GM21737 (cell line): Measurements from ENCODE around the gene TTC24.
"Not testable (repeated sequence)": the region's sequence is repeated elsewhere in the genome, so short reads cannot be mapped to it uniquely, and the experiment has no call there.

Experiments
- ATAC-seq: cut with Tn5 transposase; IDR thresholded peaks from one replicate; pipeline ENCODE4 v1.9.1; 2021; ENCODE audit warnings: mild to moderate bottlenecking, moderate library complexity; ENCODE audit not compliant: unreplicated experiment

Gene TTC24

DNA sequence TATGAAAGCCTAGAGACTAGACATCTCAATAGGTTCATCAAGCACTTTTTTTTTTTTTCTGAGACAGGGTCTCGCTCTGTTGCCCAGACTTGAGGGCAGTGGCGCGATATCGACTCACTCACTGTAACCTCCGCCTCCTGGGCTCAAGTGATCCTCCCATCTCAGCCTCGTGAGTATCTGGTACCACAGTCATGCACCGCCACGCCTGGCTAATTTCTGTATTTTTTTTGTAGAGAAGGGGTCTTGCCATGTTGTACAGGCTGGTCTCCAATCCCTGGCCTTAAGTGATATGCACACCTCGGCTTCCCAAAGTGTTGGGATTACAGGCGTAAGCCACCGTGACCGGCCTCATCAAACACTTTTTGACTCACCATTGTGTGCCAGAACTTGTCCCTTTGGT, 22.4 kb downstream of the TTC24 start:
- peak; percentile 13 for ATAC-seq

DNA sequence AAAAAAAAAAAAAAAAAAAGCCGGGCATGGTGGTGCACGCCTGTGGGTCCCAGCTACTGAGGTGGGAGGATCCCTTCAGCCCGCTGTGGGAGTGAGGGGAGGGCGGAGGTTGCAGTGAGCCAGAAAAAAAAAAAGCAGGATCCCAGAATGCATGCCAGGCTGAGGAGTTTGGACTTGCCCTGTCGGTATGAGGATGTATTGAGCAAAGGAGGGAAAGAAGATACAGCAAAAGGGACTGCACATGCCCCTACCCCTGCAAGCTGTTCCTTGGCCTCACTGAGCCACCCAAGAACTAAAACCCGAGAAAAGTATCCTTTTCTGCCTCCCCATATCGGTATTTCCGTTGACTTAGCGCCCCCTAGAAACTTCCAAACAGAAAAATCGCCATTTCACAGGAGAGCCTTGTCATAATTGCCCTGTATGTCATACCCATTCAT, 23.1 kb downstream of the TTC24 start:
- no peak for ATAC-seq

DNA sequence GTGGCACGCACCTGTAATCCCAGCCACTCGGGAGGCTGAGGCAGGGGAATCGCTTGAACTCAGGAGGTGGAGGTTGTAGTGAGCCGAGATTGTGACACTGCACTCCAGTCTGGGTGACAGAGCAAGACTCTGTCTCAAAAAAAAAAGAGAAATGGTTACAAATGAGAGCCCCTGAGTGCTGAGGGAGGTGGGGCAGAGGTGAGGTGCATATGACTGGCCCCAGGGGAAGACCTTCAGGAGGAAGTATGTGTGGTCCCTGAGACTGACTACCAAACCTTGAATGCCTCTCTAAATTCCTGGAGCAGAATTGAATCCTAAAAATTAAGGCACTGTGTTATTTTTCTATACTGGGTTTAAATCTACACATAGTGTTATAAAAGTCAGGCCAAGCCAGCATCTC, 27.8 kb downstream of the TTC24 start:
- not testable (repeated sequence) for ATAC-seq

DNA sequence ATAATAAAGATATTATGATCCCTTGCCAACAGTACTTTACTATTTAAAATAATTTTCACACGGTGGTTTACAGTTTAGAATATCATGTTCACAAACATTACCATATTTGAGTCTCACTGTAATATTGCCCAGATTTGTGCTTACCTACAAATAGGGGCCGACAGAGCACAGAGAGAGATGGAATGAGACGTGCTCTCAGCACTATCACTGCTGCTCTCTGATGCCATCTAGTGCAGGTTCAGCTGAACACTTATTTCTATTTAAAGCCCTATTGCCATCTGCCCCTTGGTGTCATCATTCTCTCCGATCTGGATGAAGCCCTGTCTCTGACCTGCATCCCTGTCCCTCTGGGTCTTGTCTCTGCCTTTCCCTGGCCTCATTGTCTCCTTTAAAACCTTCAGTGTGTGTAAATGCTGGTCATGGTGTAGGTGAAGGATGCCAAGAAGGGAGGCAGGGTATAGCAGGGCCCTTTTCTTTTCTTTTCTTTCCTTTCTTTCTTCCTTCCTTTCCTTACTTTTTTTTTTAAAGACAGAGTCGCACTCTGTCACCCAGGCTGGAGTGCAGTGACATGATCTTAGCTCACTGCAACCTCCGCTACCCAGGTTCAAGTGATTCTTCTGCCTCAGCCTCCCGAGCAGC, 28.6 kb downstream of the TTC24 start:
- peak; percentile 57 for ATAC-seq

DNA sequence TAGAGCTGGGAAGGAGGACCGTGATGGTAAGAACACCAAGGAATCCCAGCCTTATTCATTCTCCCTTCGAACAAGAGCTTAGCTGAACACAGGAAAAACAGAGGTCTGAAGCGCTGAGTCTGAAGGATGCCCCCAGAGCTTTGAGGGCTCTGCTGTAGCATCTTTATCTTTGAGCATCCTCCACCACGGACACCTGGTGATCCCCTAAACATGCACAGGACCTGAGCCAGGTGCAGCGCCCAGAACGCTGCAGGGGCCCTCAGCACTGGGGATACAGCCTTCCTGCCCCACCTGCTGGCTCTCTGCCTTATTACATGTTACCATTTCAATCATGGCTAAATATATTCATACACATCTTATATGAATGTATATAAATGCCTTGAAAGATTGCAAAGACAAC, 29.5 kb downstream of the TTC24 start:
- ATAC-seq = no peak

DNA sequence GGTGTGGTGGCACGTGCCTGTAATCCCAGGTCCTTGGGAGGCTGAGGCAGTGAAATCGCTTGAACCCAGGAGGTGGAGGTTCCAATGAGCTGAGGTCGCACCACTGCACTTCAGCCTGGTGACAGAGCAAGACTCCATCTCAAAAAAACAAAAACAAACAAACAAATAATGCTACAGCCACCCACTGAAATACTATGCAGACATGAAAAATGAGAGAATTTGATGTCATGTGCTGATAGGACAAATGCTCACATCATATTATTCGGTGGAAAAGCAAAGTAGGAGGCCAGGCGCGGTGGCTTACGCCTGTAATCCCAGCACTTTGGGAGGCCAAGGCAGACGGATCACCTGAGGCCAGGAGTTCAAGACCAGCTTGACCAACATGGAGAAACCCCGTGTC, 30.5 kb downstream of the TTC24 start:
- ATAC-seq = not testable (repeated sequence)

DNA sequence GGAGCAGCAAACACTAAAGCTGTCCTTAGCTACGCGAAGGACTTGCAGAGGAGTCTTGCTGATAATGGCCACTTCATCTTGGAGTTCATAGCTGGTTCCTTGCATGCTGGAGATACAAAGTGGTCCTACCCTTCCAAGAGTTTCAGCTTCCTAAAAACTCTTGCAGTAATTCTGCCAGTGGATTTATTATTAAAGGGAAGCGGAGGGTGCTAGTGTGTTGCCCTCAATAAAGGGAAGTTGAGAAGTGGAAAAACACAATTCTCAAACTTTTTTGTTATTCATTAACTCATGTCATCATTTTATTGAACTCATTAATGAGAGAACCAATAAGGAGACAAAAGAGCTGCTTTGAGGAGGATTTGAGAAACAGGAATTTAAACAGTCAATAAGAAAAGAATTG, 33.1 kb downstream of the TTC24 start:
- no peak for ATAC-seq

DNA sequence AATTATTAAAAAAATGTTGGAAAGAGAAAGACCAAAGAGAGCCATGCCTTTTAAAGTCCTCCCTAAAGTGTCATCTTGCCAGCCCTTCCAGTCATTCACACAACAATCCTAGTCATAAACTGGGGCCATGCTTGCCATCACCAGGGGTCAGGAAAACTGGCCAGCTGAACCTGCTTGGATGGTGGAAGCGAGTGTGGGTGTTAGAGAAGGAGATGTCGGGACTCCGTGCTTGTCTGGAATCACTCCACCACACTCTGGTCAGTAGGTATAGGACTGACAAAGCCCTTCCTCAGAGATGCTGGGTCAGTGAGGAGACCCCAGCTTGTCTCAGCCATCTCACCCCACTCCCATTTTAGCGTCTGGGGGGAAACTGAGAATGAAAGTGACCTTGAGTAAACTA, 36.4 kb downstream of the TTC24 start:
- no peak for ATAC-seq

DNA sequence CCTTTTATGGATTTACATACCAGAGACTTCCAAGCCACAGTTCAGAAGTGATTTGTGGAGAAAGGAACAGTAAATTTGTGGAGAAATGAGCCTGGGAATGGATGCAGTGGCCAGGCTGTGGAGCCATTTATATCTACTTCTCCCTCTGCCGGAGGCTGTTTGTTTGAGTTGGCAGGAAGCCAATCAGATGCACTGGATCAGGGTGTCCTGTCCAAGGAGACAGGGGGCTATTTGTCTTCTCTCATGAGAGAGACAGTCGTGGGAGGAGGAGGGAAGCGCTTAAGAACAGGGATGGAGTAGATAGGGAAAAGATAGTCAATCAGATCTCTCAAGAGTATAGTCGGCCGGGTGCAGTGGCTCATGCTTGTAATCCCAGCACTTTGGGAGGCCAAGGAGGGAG, 36.9 kb downstream of the TTC24 start:
- no peak for ATAC-seq

DNA sequence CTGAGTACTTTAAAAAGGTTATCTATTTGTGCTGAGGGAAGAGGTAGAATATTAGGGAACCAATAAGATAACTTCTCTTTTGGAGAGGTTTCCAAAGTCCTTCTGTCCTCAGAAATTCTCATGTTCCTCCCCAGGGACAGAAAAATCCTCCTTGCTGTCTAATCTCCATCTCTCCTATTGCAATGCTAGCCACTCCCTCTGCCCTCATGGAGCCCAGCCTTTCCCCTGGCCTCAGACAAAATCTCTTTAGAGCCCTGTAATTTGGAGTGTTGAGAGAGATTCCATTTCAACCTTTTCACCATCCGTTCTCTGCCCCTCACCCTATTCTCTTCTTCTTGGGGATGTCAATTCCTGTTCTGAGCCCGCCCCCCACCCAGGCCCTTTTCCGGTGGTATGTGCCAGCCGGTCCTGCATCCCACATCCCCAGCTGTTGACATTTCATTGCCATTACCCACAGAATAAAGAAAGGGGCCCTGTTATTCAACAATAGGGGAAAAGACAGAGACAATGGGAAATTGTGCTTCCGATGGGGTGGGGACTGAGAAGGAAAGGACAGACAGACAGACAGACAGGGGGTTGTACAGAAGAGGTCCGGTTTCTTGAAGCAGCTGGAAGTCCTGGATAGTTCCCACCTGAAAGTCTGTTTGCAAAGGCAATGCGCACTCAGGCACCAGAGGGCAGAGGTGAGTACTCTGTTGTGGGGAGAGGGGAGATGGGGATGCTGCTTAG, 39.5 kb downstream of the TTC24 start, which contains the start of gene HAPLN2:
Gene HAPLN2 (plus strand): TSS at position 563 of the 729 bp plus-strand sequence. CDS start 4,076 bp downstream, outside the sequence.
- no peak for ATAC-seq

DNA sequence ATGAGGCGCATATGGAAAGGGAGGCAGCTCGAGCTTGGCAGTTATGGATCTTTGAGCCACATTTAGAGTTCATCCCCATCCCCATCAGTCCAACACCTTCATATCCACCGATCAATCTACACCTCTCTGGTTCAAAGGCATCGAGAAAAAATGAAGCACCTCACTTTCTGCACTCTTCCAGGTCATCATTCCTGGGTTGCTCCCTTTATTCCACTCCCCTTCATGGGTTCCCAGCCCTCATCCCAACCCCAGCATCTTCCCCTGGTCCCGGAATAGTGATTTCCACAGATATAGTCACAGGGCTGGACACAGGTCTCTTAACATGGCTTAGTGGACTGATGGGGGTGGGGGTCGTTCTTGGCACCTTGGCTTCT, 40.0 kb downstream of the TTC24 start:
- ATAC-seq = no peak

DNA sequence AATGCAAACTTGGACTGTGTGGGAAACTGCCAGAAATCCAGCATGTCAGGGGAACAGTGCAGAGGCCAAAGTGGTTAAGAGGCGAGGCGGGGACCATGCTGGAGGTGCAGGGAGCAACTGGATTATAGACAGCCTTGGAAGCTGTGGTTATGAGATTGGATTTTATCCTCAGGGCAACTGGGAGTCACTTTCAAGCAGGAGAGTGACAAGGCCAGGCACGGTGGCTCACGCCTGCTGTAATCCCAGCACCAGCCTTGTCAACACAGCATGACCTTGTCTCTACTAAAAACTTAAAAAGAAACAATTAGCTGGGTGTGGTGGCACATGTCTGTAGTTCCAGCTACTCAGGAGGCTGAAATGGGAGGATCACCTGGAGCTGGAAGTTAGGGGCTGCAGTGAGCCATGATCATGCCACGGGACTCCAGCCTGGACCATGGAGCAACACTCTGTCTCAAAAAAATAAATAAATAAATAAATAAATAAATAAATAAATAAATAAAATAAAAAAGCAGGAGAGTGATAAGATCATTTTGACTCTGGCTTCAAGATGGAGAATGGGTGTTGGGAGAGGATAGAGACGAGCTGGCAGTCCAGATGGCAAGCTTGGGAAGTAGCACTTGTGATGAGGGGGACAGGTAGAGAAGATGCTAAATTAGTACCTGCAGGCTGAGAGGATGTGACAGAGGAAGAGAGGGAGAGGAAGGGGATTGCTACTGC, 43.2 kb downstream of the TTC24 start:
- ATAC-seq = no peak

DNA sequence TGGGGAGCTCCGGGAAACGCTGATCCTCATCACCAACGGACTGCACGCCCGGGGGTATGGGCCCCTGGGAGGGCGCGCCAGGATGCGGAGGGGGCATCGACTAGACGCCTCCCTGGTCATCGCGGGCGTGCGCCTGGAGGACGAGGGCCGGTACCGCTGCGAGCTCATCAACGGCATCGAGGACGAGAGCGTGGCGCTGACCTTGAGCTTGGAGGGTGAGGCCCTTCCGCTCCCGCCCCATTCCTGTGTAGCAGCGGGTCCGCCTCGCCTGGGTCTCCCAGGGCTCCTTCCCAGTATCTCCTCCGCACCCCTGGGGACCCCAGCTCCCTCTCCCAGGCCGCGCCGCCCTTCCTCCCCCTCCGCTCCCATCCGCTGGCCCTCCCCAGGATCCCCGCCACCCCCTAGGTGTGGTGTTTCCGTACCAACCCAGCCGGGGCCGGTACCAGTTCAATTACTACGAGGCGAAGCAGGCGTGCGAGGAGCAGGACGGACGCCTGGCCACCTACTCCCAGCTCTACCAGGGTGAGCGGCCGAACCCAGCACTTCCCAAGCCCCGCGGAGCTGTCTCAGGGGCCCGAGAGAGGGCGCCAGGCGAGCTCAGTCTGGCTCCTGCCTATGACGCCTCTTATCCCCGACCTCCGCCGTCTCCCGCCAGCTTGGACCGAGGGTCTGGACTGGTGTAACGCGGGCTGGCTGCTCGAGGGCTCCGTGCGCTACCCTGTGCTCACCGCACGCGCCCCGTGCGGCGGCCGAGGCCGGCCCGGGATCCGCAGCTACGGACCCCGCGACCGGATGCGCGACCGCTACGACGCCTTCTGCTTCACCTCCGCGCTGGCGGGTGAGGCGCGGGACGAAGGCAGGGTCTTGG, 44.7 kb downstream of the TTC24 start:
- no peak for ATAC-seq

DNA sequence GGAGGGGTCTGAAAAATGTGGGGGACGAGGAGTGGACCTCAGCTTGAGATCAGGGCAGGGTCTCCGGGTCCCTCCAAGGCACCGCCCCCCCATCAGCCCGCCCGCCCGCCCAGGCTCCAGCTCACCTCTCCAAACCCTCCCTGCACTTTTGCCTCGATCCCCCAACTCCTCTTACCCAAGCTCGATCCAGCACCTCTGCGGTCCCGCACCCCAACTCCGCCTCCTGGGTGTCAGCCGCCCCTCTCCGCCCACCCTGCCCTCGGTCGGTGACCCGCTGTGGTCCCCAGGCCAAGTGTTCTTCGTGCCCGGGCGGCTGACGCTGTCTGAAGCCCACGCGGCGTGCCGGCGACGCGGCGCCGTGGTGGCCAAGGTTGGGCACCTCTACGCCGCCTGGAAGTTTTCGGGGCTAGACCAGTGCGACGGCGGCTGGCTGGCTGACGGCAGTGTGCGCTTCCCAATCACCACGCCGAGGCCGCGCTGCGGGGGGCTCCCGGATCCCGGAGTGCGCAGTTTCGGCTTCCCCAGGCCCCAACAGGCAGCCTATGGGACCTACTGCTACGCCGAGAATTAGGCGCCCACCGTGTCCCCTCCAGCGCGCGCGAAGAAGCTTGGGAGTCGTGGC, 45.4 kb downstream of the TTC24 start:
- no peak for ATAC-seq

DNA sequence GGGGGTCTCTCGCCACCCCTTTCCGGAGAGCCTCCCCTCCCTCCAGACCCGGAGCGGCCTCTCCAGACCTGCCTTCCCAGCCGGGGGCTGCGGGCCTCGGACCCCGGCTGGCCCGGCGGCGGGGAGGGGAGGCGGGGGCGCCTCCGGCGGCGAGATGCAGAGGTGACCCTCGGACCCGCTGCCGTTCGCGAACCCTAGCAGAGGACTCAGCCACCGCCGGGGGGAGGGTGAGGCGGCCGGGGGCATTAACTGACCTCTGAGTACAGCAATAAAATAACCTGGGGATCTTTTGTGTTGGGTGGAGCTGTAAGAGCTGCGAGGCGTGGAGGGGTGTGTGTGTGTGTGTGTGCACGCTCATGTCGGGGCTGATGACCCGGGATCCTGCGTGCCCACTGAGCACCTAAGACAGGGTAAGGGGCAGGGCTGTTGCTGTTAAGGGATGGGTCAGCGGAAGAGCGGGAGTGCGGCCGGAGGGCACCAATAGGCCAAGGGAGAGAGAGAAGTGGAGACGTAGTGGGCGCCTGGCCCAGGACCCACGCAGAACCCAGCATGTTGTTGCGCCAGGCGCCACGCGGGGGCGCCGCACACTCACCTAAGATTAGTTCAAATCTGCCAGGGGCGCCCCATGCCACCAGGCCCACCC, 46.0 kb downstream of the TTC24 start:
- ATAC-seq = no peak

DNA sequence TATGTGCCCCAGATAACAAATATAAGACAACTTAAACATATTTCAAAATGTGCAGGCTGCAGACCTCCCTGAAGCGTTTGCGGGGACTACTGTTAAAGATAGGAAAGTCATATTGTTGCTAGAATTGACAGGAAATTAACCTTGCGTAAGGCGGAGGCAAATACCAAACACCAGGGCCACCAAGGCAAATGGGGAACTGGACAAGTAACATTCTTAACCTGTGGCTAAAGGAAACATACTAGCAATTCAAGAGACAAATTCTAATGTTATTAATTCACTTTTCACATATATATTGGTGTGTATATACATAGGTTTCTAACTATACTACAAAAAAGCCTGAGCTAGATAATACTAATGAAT, 46.5 kb downstream of the TTC24 start:
- no peak for ATAC-seq

DNA sequence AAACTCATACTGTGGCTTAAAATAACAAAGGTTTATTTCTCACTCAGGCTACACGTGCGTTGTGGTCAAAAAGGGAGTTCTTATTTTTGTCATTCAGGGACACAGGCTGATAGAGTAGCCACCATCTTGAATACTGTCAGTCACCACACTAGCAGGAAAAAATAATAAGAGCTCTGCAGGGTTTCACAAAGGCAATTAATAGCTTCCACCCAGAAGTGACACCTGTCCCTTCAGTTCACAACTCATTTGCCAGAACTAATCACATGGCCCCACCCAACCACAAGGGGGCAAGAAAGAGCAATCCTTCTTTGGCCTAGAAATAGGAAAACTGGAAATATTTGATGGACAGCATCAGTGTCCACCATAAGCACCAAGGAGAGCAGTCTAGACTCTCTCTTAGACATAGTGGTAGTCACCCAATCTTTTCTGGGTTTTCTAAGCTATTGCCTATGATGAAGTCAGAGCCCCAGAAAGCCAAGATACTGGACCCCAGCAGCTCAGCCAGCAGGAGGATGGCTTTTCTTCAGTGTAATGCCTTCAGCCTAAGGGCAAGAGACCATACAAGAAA, 47.9 kb downstream of the TTC24 start:
- no peak for ATAC-seq

DNA sequence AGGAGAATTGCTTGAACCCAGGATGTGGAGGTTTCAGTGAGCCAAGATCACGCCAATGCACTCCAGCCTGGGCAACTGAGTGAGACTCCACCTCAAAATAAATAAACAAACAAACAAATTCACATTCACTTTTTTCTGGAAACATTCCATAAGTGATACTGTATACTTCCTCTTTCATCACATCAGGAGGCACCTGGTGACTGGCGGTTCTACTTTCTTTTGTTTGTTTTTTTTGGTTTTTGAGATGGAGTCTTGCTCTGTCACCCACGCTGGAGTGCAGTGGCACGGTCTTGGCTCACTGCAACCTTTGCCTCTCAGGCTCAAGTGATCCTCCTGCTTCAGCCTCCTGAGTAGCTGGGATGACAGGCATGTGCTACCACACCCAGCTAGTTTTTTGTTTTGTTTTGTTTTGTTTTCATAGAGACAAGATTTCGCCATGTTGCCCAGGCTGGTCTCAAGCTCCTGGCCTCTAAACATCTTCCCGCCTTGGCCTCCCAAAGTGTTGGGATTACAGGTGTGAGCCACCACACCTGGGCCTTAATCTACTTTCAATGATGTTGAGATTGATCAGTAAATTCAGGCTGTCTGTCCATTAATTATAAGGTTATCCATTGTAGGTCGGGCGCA, 50.4 kb downstream of the TTC24 start:
- ATAC-seq = no peak

DNA sequence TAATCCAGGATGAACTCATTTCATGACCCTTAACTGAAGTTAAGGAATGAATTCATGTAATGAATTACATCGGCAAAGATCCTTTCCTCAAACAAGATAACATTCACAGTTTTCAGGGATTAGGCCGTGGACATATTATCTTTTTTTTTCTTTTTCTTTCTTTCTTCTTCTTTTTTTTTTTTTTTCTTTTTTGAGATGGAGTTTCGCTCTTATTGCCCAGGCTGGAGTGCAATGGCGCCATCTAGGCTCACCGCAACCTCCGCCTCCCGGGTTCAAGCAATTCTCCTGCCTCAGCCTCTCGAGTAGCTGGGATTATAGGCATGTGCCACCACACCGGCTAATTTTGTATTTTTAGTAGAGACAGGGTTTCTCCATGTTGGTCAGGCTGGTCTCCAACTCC, 51.6 kb downstream of the TTC24 start:
- not testable (repeated sequence) for ATAC-seq
